Breast epithelium (tissue), 3 donors: Measurements from ENCODE around the gene KLHL7.

Experiments
- CTCF ChIP-seq, 3 donors: fragments of 450-650 bp; IDR thresholded peaks; one replicate each; pipeline ENCODE4 v1.5.1; 2016 to 2017; ENCODE audit warnings: antibody characterized with exemption in 3 of 3, mild to moderate bottlenecking in 3 of 3, moderate library complexity in 3 of 3
- POLR2A ChIP-seq: fragments of 450-650 bp; IDR thresholded peaks from one replicate; pipeline ENCODE4 v1.6.1; 2016; ENCODE audit warnings: antibody characterized with exemption, mild to moderate bottlenecking, moderate library complexity
- POLR2AphosphoS5 ChIP-seq, 3 donors: sonication (generic); formaldehyde crosslinking; IDR thresholded peaks; one replicate each; pipeline ENCODE4 v1.6.1; 2017; ENCODE audit warnings: antibody characterized with exemption in 3 of 3

GRCh38 chr7:23158546-23158945, 53.0 kb downstream of the KLHL7 start:
- no peak for TF ChIP-seq CTCF (IDR thresholded peaks at IDR 0.05)
- TF ChIP-seq POLR2A, result no peak
- TF ChIP-seq POLR2AphosphoS5 (IDR thresholded peaks at IDR 0.05), result no peak
